NB4 (cell line): ENCODE results near the gene UBE2Q2.
"Not testable (repeated sequence)": the region's sequence is repeated elsewhere in the genome, so short reads cannot be mapped to it uniquely, and the experiment has no call there.

Experiments
- DNase-seq: peaks from one replicate; pipeline ENCODE4 v3.0.0; 2010; ENCODE audit warnings: low read depth
- H3K4me3 ChIP-seq: one replicate; pipeline ENCODE4 v1.5.1; 2011; ENCODE audit warnings: mild to moderate bottlenecking, low read depth, low read length, moderate library complexity
- CTCF ChIP-seq: IDR thresholded peaks from one replicate; pipeline ENCODE4 v1.5.1; 2012; ENCODE audit warnings: low read depth, low read length
- MAX ChIP-seq: IDR thresholded peaks from 2 replicates; pipeline ENCODE4 v1.6.1; 2011; ENCODE audit warnings: low read depth, low read length
- MYC ChIP-seq: IDR thresholded peaks from 2 replicates; pipeline ENCODE4 v1.6.1; 2011; ENCODE audit warnings: low read depth, low read length
- POLR2A ChIP-seq: IDR thresholded peaks from 2 replicates; pipeline ENCODE4 v1.6.1; 2011; ENCODE audit warnings: mild to moderate bottlenecking; ENCODE audit not compliant: insufficient read length; ENCODE audit errors: extremely low read depth

The UBE2Q2 gene

GRCh38 chr15:75867449-75867848 is 24.2 kb downstream of the UBE2Q2 start:
- DNase-seq: no peak

GRCh38 chr15:75868019-75868418 is 24.8 kb downstream of the UBE2Q2 start:
- no peak overlapping the region for H3K4me3 ChIP-seq
- no peak for DNase-seq
- TF ChIP-seq POLR2A: no peak
- no peak for TF ChIP-seq MYC

More at GRCh38 chr15:75867449-75867848, 24.2 kb downstream of the UBE2Q2 start:
- H3K4me3 ChIP-seq: no peak overlapping the region
- TF ChIP-seq MAX (no peak), CTCF (no peak), POLR2A (no peak), MYC (no peak)

GRCh38 chr15:75869446-75869845 is 26.2 kb downstream of the UBE2Q2 start:
- TF ChIP-seq MAX: no peak
- TF ChIP-seq CTCF: no peak
- no peak overlapping the region for H3K4me3 ChIP-seq
- DNase-seq: no peak

GRCh38 chr15:75871589-75871988 is 28.3 kb downstream of the UBE2Q2 start:
- DNase-seq, H3K4me3 ChIP-seq: not testable (repeated sequence)

GRCh38 chr15:75872403-75872990 is 29.2 kb downstream of the UBE2Q2 start:
- H3K4me3 ChIP-seq: no peak overlapping the region
- no peak for DNase-seq
- TF ChIP-seq POLR2A (no peak), CTCF (no peak), MYC (no peak), MAX (no peak)

GRCh38 chr15:75884041-75884440 is 40.8 kb downstream of the UBE2Q2 start:
- no peak for DNase-seq
- TF ChIP-seq POLR2A: no peak
- no peak overlapping the region for H3K4me3 ChIP-seq

GRCh38 chr15:75887178-75887577 is 43.9 kb downstream of the UBE2Q2 start:
- H3K4me3 ChIP-seq: no peak overlapping the region
- DNase-seq: no peak
- no peak for TF ChIP-seq MAX
- no peak for TF ChIP-seq CTCF
- TF ChIP-seq POLR2A: no peak
- no peak for TF ChIP-seq MYC

- TF ChIP-seq MYC: no peak
- no peak for TF ChIP-seq MAX
- no peak for TF ChIP-seq POLR2A
- no peak for TF ChIP-seq CTCF
- DNase-seq: peak; percentile 84
- no peak overlapping the region for H3K4me3 ChIP-seq
Measured at GRCh38 chr15:75891895-75892294, 48.6 kb downstream of the UBE2Q2 start.
